ENCODE results near the gene FRMPD1.

The FRMPD1 gene

DNA sequence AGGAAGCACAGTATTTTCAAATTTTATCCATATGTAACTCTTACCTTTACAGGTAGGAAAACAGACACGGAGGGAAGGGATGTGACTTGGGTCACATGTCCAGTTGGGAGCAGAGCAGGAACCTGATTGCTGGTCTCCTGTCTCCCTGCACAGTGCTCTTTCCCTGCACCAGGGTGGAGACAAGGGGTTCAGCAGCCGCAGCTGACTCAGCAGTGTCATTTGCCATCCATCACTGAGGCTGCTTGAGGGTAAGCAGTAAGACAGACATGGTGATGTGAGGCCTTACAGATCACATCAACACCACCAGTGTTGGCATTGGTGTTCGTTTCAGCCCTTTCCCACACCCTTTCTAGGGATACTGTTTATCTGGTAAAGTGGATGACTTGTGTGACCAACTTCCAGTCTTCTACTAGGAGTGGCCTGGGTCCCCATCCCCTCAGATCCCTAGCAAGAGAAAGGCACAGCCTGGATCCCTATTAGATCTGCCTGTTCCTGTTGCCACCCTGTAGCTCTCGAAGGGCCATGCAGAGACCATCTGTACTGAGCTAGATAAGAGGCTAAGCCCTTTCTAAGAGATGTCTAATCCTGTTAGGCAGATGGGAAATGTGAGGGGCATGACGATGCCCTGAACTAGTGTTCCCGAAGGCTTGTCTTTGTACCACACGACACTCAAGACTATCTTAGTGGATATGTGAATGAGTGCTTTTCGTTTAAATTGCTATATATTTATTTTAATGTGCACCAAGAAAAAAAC lies 29.1 kb downstream of the FRMPD1 start:
- no peak for DNase-seq (ENCODE audit: low read depth in 1 of 2, low spot score in 1 of 2)

DNA sequence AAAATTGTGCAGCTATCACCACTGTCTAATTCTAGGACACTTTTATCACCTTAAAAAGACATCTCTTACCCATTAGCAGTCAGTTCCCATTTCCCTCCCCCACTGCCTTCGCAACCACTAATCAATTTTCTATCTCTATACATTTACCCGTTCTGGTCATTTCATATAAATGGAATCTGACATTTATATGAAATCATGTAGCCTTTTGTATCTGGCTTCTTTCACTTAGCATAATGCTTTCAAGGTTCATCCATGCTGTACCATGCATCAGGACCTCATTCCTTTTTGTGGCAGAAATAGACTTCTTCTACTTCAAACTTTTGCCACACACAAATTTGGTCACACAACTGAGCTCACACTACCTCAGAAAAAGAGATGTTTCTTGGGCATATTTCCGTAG lies 32.2 kb downstream of the FRMPD1 start:
- no peak for DNase-seq (ENCODE audit: low read depth in 1 of 2, low spot score in 1 of 2)

DNA sequence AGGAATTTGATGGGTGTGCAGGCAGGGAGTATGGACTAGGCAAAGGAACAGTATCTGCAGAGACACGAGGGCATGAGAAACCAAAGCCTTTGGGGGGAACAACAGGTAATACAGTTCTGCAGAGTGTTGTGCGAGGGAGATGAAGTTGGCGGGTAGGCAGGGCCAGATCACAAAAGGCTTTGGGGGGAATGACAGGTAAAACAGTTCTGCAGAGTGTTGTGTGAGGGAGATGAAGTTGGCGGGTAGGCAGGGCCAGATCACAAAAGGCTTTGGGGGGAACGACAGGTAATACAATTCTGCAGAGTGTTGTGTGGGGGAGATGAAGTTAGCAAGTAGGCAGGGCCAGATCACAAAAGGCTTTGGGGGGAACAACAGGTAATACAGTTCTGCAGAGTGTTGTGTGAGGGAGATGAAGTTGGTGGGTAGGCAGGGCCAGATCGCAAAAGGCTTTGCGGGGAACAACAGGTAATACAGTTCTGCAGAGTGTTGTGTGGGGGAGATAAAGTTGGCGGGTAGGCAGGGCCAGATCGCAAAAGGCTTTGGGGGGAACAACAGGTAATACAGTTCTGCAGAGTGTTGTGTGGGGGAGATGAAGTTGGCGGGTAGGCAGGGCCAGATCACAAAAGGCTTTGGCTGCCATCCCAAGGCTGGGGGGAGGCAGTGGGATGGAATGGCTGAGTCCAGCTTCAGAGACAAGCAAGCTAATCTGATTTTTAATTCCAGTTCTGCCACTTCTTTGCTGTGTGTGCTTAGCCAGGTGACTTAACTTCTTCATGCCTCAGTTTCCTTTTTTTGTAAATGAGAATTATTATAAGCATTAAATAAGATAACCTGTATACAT lies 33.0 kb downstream of the FRMPD1 start:
- no peak for DNase-seq (ENCODE audit: low read depth in 1 of 2, low spot score in 1 of 2)

DNA sequence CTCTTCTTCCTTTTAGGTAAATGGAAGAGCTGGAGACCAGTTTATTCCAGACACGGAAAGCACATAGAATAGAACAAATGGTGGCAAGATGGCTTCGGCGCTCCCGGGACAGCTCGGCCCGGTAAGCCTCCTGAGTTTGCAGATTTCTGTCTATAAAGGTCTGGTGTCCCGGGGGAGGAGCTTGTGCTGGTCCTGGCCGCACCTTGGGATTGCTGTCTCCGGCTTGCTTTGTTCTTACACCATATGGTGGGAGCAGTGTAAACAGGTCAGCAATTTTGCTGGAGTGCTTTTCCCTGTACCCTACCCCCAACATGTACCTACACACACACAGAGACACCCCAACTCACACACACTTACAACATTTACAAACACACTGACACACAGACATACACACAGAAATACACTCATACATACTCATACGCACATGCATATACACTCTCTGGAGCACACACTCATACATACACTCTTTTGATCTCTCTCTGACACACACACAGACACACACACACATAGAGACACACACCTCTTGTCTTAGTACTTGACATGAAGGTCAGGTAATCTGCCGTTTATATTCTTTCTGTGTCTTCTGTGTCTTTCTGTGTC lies 42.0 kb downstream of the FRMPD1 start:
- no peak for DNase-seq (ENCODE audit: low read depth in 1 of 2, low spot score in 1 of 2)

DNA sequence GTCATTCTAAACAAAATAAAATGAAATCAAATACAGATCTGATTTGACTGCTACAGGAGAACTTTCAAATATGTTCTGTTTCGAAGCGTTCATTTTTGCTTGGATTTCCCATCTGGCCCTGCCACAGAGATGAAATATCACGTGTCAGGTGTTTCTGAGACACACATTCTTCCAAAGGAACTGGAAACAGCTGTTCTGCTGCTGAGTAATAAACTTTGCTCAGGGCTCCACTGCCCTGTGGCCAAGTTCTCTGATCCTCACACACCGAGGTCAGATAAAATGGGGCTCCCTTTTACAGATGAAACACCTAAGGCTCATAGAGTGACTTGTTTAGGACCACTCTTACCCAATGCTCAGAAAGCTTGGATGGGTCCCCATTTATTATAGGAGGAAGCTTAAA lies 42.5 kb downstream of the FRMPD1 start:
- DNase-seq (ENCODE audit: low read depth in 1 of 2, low spot score in 1 of 2): no peak

DNA sequence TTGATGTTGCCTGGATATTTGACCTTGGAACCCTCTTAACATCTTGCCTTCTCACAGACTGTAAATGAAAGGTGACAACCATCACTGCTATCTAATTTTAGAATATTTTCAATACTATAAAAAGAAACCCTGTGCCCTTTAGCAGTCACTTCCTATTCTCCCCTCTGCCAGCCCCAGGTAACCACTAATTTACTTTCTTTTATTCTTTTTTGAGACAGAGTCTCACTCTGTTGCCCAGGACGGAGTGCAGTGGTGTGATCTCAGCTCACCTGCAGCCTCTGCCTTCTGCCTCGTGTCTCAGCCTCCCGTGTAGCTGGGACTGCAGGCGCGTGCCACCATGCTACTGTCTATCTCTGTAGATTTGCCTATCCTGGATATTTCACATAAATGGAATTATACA lies 43.6 kb downstream of the FRMPD1 start:
- no peak for DNase-seq (ENCODE audit: low read depth in 1 of 2, low spot score in 1 of 2)

DNA sequence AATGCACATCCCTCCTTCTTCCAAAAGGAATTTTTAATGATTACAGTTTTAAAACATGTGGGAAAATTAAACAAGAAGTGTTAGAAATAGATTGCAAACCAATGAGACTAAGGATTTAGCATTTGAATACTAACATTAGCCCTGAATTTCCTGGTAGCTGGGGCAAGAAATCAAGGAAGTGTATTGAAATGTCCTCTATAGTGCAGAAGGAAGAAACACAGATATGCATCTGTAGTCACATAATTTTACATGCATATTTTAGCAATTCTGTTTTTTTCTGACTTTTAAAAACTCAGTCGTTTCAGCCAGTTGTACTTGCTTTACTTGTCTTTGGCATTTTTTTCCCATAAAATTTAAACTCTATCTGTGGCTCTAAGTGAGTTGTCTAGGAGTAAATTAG lies 45.8 kb downstream of the FRMPD1 start:
- no peak for DNase-seq (ENCODE audit: low read depth in 1 of 2, low spot score in 1 of 2)

DNA sequence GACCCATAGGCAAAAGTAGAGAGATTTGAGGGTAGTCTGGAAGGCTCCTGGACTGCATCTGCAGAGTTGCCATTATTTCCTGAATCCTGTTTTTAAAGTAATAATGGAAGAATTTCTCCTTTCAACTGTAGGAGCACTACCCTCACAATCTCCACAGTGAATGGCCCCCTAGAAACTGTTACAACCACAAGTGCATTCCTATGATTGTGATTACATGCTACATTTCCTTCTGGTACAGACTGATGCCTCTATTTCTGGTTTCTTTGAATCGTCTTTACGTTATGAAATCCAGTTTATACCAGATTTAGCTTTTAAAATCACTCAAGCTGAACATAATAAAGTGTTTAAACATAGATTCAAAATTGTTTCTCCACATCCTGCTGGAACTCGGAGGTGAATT lies 49.4 kb downstream of the FRMPD1 start:
- no peak for DNase-seq (ENCODE audit: low read depth in 1 of 2, low spot score in 1 of 2)

DNA sequence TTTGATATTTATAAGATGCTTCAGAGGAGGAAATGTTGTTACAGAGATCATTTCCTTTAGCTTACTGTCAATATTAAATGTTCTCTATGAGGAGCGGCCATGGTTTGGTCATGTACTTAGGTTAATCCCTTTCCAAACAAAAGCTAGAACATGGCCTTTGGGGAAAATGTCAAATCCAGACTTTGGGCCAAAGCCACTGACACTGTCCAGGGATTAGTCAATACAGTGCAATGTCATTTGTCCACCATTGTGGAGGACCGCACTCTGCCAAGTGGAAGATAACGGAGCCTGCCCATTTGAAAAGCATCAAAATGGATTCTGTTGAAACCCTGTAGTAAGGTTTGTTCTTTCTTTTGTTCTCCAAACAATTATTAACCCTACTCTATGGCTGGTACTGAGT lies 50.1 kb downstream of the FRMPD1 start:
- no peak for DNase-seq (ENCODE audit: low read depth in 1 of 2, low spot score in 1 of 2)

DNA sequence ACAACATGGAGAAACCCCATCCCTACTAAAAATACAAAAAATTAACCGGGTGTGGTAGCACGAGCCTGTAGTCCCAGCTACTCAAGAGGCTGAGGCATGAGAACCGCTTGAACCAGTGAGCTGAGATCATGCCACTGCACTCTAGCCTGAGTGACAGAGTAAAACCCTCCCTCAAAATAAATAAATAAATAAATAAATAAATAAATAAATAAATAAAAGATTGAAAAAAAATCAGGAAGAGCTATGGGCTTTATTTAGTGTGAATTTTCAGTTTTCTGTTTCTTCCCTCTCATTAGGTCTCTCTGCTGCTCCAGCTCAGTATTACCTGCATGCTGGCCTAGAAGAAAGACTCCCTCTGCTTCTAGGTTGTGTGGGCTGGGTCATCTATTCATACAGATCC lies 55.0 kb downstream of the FRMPD1 start:
- no peak for DNase-seq (ENCODE audit: low read depth in 1 of 2, low spot score in 1 of 2)

DNA sequence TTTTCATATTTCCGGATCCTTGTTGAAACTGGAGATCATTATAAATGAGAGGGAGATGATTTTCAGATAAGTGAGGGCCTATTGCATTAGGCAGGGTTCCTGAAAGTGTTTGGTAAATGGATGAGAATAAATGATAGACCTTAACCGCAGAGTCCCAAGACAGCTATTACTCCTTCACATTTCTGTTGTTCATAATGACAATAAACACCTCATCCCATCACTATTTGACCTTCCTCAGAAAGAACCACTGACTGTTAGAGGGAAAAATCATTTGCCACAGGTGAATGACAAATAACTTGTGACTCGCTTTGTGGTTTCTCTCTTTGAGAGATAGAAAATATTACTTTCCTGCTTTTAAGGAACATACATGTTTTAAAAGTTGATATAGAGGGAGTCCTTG lies 55.5 kb downstream of the FRMPD1 start:
- DNase-seq (ENCODE audit: low read depth in 1 of 2, low spot score in 1 of 2): no peak

DNA sequence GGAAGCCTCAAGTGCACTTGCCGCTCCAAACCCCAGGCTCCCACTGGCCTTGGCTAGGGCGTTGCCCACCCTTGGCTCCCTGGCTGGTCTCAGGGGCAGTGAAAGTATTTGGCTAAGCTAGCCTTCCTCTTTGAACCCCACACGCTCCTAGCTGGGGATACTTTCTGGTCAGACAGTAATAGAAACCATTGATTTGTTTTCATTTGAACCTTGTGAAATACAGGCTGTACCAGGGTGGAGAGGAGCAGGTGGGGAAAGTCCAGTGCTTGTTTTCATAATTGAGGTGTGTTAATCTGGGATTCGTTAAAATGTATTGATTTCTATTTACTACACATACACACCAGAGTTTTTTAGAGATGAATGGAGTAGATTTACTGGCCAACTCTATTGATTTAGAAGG lies 57.0 kb downstream of the FRMPD1 start:
- no peak for DNase-seq (ENCODE audit: low read depth in 1 of 2, low spot score in 1 of 2)

DNA sequence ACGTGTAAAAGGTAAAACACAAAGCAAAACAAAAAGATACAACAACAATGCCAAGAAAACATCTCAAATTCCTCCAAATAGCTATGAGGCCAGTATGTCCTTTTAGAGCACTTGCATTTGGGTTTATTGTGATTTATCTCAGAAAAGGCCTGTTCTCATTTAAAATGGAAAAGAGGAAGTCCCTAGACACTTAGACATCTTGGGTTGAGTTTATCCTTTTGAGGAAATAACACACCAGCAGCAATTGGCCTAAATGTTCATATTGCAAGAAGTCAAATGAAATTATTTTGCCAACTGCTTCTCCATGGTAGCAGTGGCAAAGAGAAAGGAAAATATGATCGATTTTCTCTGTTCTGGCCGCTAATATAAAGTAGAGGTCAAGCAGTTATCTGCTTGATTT lies 59.3 kb downstream of the FRMPD1 start:
- no peak for DNase-seq (ENCODE audit: low read depth in 1 of 2, low spot score in 1 of 2)

DNA sequence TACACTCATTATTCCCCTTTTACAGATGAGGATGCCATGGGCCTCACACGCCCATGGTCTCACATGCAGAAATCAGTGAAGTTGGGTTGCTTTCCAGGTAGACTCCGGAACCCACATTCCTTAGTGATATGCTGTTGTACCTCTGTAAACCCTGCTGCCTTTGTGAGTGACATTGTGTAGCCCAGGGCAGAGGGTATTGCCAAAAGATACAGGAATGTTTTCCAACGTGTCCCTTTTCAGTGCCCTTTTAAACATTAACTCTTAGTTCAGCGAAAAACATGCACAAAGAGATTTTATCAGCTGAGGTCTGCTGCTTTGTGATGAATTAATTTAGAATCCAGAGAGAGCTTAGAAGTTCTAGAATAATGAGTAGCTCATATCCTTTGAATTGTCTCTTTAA lies 64.5 kb downstream of the FRMPD1 start:
- DNase-seq (ENCODE audit: low read depth in 1 of 2, low spot score in 1 of 2): no peak

DNA sequence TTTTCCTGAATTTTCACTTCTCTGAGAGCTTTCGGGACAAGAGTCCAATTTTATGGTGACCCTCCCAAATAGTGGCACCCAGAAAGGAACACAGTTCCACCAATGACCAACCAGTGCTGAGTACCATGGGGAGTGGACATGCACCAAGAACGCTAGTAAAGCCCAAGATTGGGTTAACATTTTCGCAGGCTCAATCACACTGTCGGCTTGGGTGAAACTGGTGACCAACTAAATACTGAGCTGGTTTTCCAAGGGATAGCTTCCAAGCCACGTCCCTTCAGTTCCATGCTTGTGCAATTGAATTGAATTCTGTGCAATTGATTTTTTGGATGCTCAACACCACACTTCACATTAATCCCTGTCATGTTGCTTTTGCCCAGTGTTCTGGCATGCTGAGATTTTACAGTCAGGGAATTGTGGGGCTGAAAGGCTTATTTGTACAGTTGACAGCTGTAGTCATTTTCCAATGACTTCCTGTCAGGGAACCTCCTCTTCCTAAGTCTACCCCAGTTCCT lies 65.3 kb downstream of the FRMPD1 start:
- DNase-seq (ENCODE audit: low read depth in 1 of 2, low spot score in 1 of 2): no peak

DNA sequence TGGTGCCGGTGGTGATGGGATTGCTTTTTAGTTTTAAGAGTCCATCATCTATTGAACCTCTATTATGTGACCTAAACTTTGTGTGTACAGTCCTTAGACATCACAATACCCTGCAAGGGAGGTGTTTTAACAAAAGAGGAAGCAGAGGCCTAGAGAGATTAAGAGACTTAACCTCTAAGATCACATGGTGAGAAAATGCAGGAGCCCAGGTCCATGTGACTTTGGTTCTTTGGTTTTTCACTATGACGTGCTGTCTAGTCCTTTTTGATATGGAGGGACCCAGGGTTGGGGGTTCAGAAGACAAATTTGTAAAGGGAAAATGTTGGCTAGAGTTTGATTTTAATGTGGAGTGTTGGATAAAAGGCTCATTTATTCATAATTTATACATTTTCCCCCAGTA lies 68.8 kb downstream of the FRMPD1 start:
- DNase-seq (ENCODE audit: low read depth in 1 of 2, low spot score in 1 of 2): no peak

DNA sequence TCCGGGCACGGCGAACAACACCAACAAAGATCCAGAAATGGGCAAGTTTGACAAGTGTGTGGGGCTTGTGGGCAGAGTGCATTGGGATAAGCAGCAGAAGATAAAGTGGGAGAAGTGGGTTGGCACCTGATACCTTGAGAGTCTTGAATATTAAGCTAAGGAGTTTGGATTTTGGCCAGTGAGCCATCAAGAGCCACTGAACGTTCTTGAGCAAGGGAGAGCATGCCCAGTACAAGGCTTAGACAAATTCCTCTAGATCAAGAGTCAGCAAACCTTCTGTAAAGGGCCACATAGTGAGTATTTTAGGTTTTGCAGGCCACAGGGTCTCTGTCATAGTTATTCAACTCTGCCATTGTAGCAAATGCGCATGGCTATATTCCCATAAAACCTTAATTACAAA lies 76.3 kb downstream of the FRMPD1 start:
- no peak for DNase-seq (ENCODE audit: low read depth in 1 of 2, low spot score in 1 of 2)

DNA sequence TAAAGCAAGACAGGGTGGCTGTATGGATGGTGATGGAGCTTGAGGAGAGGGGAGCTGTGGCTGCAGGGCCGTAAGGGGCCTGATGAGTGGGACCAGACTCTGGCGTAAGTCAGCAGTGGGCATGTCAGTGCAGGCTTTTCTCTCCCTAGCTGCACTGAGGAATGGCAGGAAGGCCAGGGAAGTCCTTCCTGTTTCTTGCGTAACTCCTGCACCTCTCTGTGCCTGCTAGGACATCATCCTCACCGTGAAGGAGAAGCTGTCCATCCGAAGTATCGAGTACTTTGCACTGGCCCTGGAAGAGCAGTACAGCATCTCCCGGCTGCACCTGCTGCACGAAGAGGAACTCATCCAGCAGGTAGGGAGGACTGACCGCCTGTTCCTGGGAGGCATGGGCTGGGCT lies 78.7 kb downstream of the FRMPD1 start:
- no peak for DNase-seq (ENCODE audit: low read depth in 1 of 2, low spot score in 1 of 2)

DNA sequence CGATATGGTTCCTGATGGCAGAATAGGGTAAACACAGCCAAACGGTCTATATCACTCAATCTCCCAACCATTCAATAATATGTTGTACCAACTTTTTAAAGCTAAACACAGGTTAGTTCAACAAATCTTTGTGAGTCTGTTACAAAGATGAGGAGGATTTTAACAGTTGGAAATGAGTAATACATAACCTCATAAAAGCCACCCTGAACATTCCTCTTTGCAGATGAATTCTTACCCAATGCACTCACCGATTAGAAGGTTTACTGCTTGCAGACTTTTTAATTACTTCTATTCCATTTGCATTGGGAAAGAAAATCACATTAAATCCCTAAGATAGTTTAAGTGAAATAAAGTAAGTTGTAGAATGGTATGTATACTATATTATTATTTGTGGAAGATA lies 79.5 kb downstream of the FRMPD1 start:
- DNase-seq (ENCODE audit: low read depth in 1 of 2, low spot score in 1 of 2): no peak

DNA sequence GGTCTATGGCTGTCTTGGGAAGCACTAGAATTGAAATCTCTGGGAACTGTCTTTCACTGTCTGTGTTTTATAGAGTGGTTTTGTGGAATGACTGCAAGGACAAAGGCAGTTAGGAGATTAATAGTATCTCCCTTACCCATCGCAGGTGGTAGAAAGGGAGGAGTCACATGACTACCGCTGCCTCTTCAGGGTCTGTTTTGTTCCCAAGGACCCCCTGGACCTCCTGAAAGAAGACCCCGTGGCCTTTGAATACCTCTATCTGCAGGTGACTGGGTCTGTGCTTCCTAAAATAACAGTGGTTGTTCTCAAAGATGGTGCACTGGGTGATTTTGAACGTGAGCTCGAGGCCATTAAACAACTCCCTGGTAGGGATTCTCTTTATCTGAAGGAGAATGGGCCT lies 80.1 kb downstream of the FRMPD1 start:
- DNase-seq (ENCODE audit: low read depth in 1 of 2, low spot score in 1 of 2): no peak

DNA sequence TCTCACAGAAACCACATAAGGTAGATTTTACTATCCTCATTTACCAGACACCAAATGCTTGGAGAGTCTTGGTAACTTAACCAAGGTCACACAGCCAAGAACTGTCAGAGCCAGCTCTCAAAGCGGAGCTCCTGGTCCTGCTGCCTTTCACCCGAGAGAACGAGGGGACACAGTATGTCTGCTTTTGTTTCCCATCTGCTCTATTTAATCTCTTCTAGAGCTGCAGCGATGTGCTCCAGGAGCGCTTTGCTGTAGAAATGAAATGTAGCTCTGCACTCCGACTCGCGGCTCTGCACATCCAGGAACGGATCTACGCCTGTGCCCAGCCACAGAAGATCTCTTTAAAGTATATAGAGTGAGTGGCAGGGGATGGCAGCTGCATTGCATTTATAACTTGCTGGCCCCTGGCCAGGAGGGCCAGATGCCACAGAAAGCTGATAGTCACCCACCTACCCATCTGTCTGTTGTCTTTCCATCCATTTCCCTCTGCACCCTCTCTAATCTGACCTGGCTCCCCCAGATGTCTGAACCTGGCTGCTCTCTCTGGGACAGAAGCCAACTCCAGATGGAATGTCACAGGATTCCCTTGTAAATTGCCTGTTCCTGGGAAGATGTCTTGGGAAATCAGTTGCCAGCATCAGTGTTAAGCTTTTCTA lies 81.5 kb downstream of the FRMPD1 start:
- no peak for DNase-seq (ENCODE audit: low read depth in 1 of 2, low spot score in 1 of 2)

DNA sequence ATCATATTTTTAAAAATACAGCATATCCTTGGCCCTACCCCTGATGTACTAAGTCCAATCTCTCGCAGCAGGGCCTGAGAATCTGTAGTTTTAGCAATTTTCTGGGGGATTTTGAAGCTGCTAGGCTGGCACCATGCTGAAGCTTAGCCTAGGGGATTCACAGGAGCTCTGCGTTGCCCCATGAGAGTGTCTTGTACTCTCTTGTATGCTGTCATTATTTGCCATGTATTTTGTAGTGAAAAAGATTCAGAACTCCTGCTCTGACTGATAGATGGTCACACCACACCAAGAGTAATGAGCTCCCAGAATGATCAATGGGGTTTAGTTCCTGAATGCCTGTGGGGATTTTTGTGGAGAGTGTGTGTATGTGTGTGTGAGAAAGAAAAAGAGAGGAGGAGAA lies 82.2 kb downstream of the FRMPD1 start:
- no peak for DNase-seq (ENCODE audit: low read depth in 1 of 2, low spot score in 1 of 2)

Data from stimulated activated CD4-positive, alpha-beta T cell treated with anti-CD3 and anti-CD28 coated beads, Interleukin-15, amount 100 ng/mL, for 1 hour (primary cell).